Uterus (tissue), 4 donors: ENCODE data around the gene SNX9. TPM values are rescaled to one million over a fixed set of nuclear protein-coding genes. Genes with fewer than 3 reads are reported as not detected.
A peak's percentile ranks its signal among the peaks of the same experiment; 100 is the strongest.

ENCODE experiments used
- DNase-seq, 2 donors: peaks; one replicate each; pipeline ENCODE4 v3.0.0-alpha.2; 2019 to 2020
- H3K27ac ChIP-seq, 2 donors: fragments of 200-600 bp; sonication (generic); 1 replicate in 1 of 2; 2 replicates in 1 of 2; pipeline ENCODE4 v1.5.1; 2016 to 2018
- H3K27me3 ChIP-seq, 2 donors: fragments of 200-600 bp; sonication (generic); one replicate each; pipeline ENCODE4 v1.5.1; 2018 to 2019; ENCODE audit warnings: control low read depth in 1 of 2
- H3K36me3 ChIP-seq, 2 donors: fragments of 200-600 bp; sonication (generic); one replicate each; pipeline ENCODE4 v1.5.1; 2019; ENCODE audit warnings: control low read depth in 1 of 2
- H3K4me1 ChIP-seq, 2 donors: fragments of 200-600 bp; sonication (generic); one replicate each; pipeline ENCODE4 v1.5.1; 2018 to 2019; ENCODE audit warnings: control low read depth in 1 of 2
- H3K4me3 ChIP-seq, 2 donors: fragments of 200-600 bp; sonication (generic); 1 replicate in 1 of 2; 2 replicates in 1 of 2; pipeline ENCODE4 v1.5.1; 2018 to 2019; ENCODE audit warnings: mild to moderate bottlenecking in 1 of 2
- H3K9me3 ChIP-seq, 2 donors: fragments of 200-600 bp; sonication (generic); one replicate each; pipeline ENCODE4 v1.5.1; 2019; ENCODE audit warnings: control low read depth in 1 of 2
- CTCF ChIP-seq, 4 experiments: fragments of 200-600 bp in 2 of 4; fragments of 450-650 bp in 2 of 4; sonication (generic) in 2 of 4; IDR thresholded peaks; one replicate each; pipeline ENCODE4 v1.5.1; 2016 to 2019; ENCODE audit warnings: antibody characterized with exemption in 4 of 4, mild to moderate bottlenecking in 2 of 4, moderate library complexity in 1 of 4
- POLR2A ChIP-seq, 2 donors: fragments of 450-650 bp; IDR thresholded peaks; one replicate each; pipeline ENCODE4 v1.6.1; 2016; ENCODE audit warnings: antibody characterized with exemption in 2 of 2, mild to moderate bottlenecking in 1 of 2, moderate library complexity in 1 of 2
- intact Hi-C: fragments of 100-400 bp; cut with DNase I; formaldehyde crosslinking; loops from one replicate; pipeline ENCODE4 v1.15.1; 2023; ENCODE audit warnings: low total_unique reads
- total RNA-seq, 4 donors: library from RNA; depleted of rRNA in 3 of 4; stranded (reverse); fragments of >200 nt in 3 of 4; gene quantifications; one replicate each; pipeline versions ENCODE4 v1.1.0 to v1.2.4, GENCODE V29; 2014 to 2023
- donor health status: DM: yes; HTN: yes; CAD: no.

Gene SNX9
- total RNA-seq, 4 donors from 2014 or later, result 31.0 to 65.9 (median 50.5) TPM

- peak in 1 of 2 donors; percentile 36 for DNase-seq
- no peaks in the 10 kb centered on the region for H3K36me3 ChIP-seq
- intact Hi-C loops, result no loop called here
- TF ChIP-seq POLR2A (IDR thresholded peaks at IDR 0.05) (no peak), CTCF (IDR thresholded peaks at IDR 0.05) (no peak)
- no peaks in the 10 kb centered on the region for H3K4me1 ChIP-seq
- H3K27me3 ChIP-seq, result no peaks in the 10 kb centered on the region
- H3K4me3 ChIP-seq, result no peak overlapping the region
- H3K9me3 ChIP-seq, result no peaks in the 10 kb centered on the region
- peak overlapping the region in 1 of 2 donors; percentile 49 for H3K27ac ChIP-seq
Observed at GRCh38 chr6:157921685-157922367, 98.8 kb downstream of the SNX9 start.

DNA sequence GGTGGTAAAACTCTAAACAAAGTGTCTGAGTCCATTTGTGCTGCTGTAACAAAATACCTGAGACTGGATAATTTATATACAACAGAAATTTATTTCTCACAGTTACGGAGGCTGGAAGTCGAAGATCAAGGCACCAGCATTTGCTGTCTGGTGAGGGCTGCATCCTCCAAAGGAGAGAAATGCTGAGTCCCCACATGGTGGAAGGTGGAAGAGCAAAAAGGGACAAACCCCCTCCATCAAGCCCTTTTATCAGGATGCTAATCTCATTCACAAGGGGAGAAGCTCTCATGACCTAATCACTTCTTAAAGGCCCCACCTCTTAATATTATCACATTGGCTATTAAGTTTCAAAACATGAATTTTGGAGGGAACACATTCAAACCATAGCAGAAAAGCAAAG, 102.7 kb downstream of the SNX9 start:
- intact Hi-C loops, result no loop called here
- Histone ChIP-seq H3K4me1 (no peaks in the 10 kb centered on the region), H3K4me3 (no peak overlapping the region), H3K9me3 (no peaks in the 10 kb centered on the region), H3K36me3 (no peaks in the 10 kb centered on the region), H3K27me3 (no peaks in the 10 kb centered on the region), H3K27ac (no peak overlapping the region)
- no peak for DNase-seq
- TF ChIP-seq CTCF (IDR thresholded peaks at IDR 0.05) (no peak), POLR2A (IDR thresholded peaks at IDR 0.05) (no peak)

GRCh38 chr6:157927011-157927410, 104.0 kb downstream of the SNX9 start:
- H3K4me1 ChIP-seq, result no peaks in the 10 kb centered on the region
- H3K9me3 ChIP-seq, result no peaks in the 10 kb centered on the region
- no peaks in the 10 kb centered on the region for H3K36me3 ChIP-seq
- H3K27me3 ChIP-seq, result no peaks in the 10 kb centered on the region
- H3K4me3 ChIP-seq, result no peak overlapping the region
- intact Hi-C loops, result no loop called here
- H3K27ac ChIP-seq, result no peak overlapping the region
- no peak for TF ChIP-seq CTCF (IDR thresholded peaks at IDR 0.05)
- TF ChIP-seq POLR2A (IDR thresholded peaks at IDR 0.05), result no peak
- DNase-seq, result no peak

DNA sequence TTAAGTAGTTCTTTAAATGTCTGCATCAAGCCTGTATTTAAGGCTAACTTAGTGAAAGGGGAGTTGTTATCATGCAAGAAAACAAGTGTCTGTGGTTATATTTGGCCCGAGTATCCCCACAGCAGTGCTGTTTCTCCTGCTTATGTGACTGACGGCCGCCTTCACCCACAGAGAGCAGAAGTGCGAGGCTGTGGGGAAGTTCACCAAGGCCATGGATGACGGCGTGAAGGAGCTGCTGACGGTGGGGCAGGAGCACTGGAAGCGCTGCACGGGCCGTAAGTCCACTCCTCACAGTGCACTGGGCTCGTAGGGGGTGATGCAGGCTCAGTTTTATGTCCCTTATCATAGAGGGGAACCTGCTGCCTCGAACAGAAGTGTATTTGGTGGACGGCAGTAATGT, 105.4 kb downstream of the SNX9 start:
- Histone ChIP-seq H3K36me3 (no peaks in the 10 kb centered on the region), H3K9me3 (no peaks in the 10 kb centered on the region), H3K4me1 (no peaks in the 10 kb centered on the region), H3K4me3 (no peak overlapping the region), H3K27ac (no peak overlapping the region), H3K27me3 (no peaks in the 10 kb centered on the region)
- TF ChIP-seq POLR2A (IDR thresholded peaks at IDR 0.05) (no peak), CTCF (IDR thresholded peaks at IDR 0.05) (no peak)
- intact Hi-C loops, result no loop called here
- DNase-seq, result no peak

- intact Hi-C loops, result no loop called here
- DNase-seq, result no peak
- Histone ChIP-seq H3K36me3 (no peaks in the 10 kb centered on the region), H3K4me3 (no peak overlapping the region), H3K4me1 (no peaks in the 10 kb centered on the region), H3K9me3 (no peaks in the 10 kb centered on the region), H3K27ac (no peak overlapping the region), H3K27me3 (no peaks in the 10 kb centered on the region)
- TF ChIP-seq CTCF (IDR thresholded peaks at IDR 0.05), result no peak
- no peak for TF ChIP-seq POLR2A (IDR thresholded peaks at IDR 0.05)
Observed at GRCh38 chr6:157929076-157929475, 106.0 kb downstream of the SNX9 start.
